GM12878 (cell line): Measurements from ENCODE around the gene RFXANK. TPM values are rescaled to one million over a fixed set of nuclear protein-coding genes. Genes with fewer than 3 reads are reported as not detected.

Experiments used
- BCL11A ChIP-seq: IDR thresholded peaks from 2 replicates; pipeline ENCODE4 v1.6.1; 2011; ENCODE audit warnings: low read depth, low read length
- BHLHE40 ChIP-seq, 2 experiments: fragments of 450-650 bp in 1 of 2; IDR thresholded peaks; 2 replicates each; pipeline ENCODE4 v1.6.1; 2011 to 2017; ENCODE audit warnings: low read depth in 2 of 2, borderline replicate concordance in 1 of 2, improper control_type of control experiment in 1 of 2, low read length in 1 of 2, mild to moderate bottlenecking in 1 of 2
- CBX3 ChIP-seq: fragments of 200-600 bp; sonication (generic); IDR thresholded peaks from 2 replicates; pipeline ENCODE4 v1.6.1; 2016; ENCODE audit warnings: low read depth, borderline replicate concordance
- IKZF2 ChIP-seq, 2 experiments: fragments of 450-650 bp; IDR thresholded peaks; 2 replicates each; pipeline ENCODE4 v1.6.1; 2017; ENCODE audit warnings: mild to moderate bottlenecking in 2 of 2, moderate library complexity in 2 of 2
- LARP7 ChIP-seq: fragments of 450-650 bp; IDR thresholded peaks from 2 replicates; pipeline ENCODE4 v1.6.1; 2017; ENCODE audit warnings: mild to moderate bottlenecking
- MEF2A ChIP-seq: IDR thresholded peaks from 2 replicates; pipeline ENCODE4 v1.6.1; 2011; ENCODE audit warnings: low read depth, mild to moderate bottlenecking, low read length, moderate library complexity; ENCODE audit not compliant: insufficient read depth
- MEF2B ChIP-seq: fragments of 450-650 bp; IDR thresholded peaks from 2 replicates; pipeline ENCODE4 v1.6.1; 2018; ENCODE audit warnings: mild to moderate bottlenecking, moderate library complexity; ENCODE audit not compliant: partially characterized antibody, poor library complexity, severe bottlenecking
- MTA2 ChIP-seq: fragments of 450-650 bp; IDR thresholded peaks from 2 replicates; pipeline ENCODE4 v1.6.1; 2016; ENCODE audit warnings: low read depth, mild to moderate bottlenecking, moderate library complexity
- MYC ChIP-seq: IDR thresholded peaks from 2 replicates; pipeline ENCODE4 v1.6.1; 2011; ENCODE audit warnings: mild to moderate bottlenecking, low read length, moderate library complexity, inconsistent platforms; ENCODE audit not compliant: insufficient read depth, insufficient replicate concordance, insufficient read length, severe bottlenecking
- NBN ChIP-seq: fragments of 450-650 bp; IDR thresholded peaks from 2 replicates; pipeline ENCODE4 v1.6.1; 2016
- NFYA ChIP-seq: IDR thresholded peaks from 2 replicates; pipeline ENCODE4 v1.6.1; 2011; ENCODE audit warnings: low read depth, mild to moderate bottlenecking, low read length, improper control_type of control experiment, borderline replicate concordance
- NFYB ChIP-seq: IDR thresholded peaks from 2 replicates; pipeline ENCODE4 v1.6.1; 2011; ENCODE audit warnings: low read depth, mild to moderate bottlenecking, low read length, improper control_type of control experiment, moderate library complexity; ENCODE audit not compliant: insufficient read depth
- NR2F1 ChIP-seq: fragments of 450-650 bp; conservative IDR thresholded peaks from 2 replicates; pipeline ENCODE4 v1.6.1; 2017; ENCODE audit warnings: mild to moderate bottlenecking
- PAX5 ChIP-seq: IDR thresholded peaks from 2 replicates; pipeline ENCODE4 v1.6.1; 2011; ENCODE audit warnings: low read depth, low read length, borderline replicate concordance
- PKNOX1 ChIP-seq: fragments of 450-650 bp; IDR thresholded peaks from 2 replicates; pipeline ENCODE4 v1.6.1; 2016; ENCODE audit warnings: mild to moderate bottlenecking
- RELA ChIP-seq: fragments of 450-650 bp; IDR thresholded peaks from 2 replicates; pipeline ENCODE4 v1.8.0; 2014; ENCODE audit warnings: borderline replicate concordance; ENCODE audit not compliant: partially characterized antibody
- RUNX3 ChIP-seq: IDR thresholded peaks from 2 replicates; pipeline ENCODE4 v1.6.1; 2012; ENCODE audit warnings: low read length, inconsistent platforms
- SUPT20H ChIP-seq: IDR thresholded peaks from 2 replicates; pipeline ENCODE4 v1.6.1; 2011; ENCODE audit warnings: low read depth, mild to moderate bottlenecking, low read length, moderate library complexity, borderline replicate concordance; ENCODE audit not compliant: control insufficient read depth
- TCF12 ChIP-seq: IDR thresholded peaks from 2 replicates; pipeline ENCODE4 v1.6.1; 2011; ENCODE audit warnings: low read depth, mild to moderate bottlenecking, low read length
- ZSCAN29 ChIP-seq: fragments of 450-650 bp; IDR thresholded peaks from 2 replicates; pipeline ENCODE4 v1.6.1; 2017; ENCODE audit warnings: mild to moderate bottlenecking, moderate library complexity
- ZZZ3 ChIP-seq: IDR thresholded peaks from 2 replicates; pipeline ENCODE4 v1.6.1; 2011; ENCODE audit warnings: low read depth; ENCODE audit not compliant: control insufficient read depth, insufficient read length
- polyA plus RNA-seq, 11 experiments: library from polyadenylated mRNA; depleted of rRNA in 4 of 11; unstranded in 6 of 11; stranded (reverse) in 5 of 11; fragments of >200 nt; fragmentation: Nextera tagmentation in 4 of 11; fragmentation: Illumina TruSeq in 1 of 11; extraction: Ambion mirVana in 4 of 11; extraction: Trizol in 1 of 11; gene quantifications; 1 replicate in 1 of 11; 2 replicates in 10 of 11; pipeline versions ENCODE4 v1.2.1 to v1.2.3, GENCODE V29; 2011 to 2016; ENCODE audit warnings: inconsistent platforms in 2 of 11, missing spikeins in 2 of 11, low read depth in 1 of 11
- total RNA-seq, 4 experiments: library from RNA; depleted of rRNA in 3 of 4; stranded (reverse); fragments of >200 nt in 3 of 4; fragmentation: Illumina TruSeq in 1 of 4; extraction: Trizol in 1 of 4; gene quantifications; 2 replicates each; pipeline versions ENCODE4 v1.2.1 to v1.2.3, GENCODE V29; 2013 to 2021
- TF ChIP-seq, protein P1 (sequence below): fragments of 450-650 bp; IDR thresholded peaks from 2 replicates; pipeline ENCODE4 v1.6.1; 2017; ENCODE audit warnings: low read depth, mild to moderate bottlenecking, moderate library complexity

Gene RFXANK
- total and polyA plus RNA-seq, 10 of the 15 experiments (the other 5 are each of a cell fraction or from before 2014, with no cell fraction given) = 70.8 to 125 (median 95.7) TPM

GRCh38 chr19:19151418-19151817 lies 40.6 kb upstream of the RFXANK start (continued):
- TF ChIP-seq, protein P1, sequence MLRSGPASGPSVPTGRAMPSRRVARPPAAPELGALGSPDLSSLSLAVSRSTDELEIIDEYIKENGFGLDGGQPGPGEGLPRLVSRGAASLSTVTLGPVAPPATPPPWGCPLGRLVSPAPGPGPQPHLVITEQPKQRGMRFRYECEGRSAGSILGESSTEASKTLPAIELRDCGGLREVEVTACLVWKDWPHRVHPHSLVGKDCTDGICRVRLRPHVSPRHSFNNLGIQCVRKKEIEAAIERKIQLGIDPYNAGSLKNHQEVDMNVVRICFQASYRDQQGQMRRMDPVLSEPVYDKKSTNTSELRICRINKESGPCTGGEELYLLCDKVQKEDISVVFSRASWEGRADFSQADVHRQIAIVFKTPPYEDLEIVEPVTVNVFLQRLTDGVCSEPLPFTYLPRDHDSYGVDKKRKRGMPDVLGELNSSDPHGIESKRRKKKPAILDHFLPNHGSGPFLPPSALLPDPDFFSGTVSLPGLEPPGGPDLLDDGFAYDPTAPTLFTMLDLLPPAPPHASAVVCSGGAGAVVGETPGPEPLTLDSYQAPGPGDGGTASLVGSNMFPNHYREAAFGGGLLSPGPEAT = peak; percentile 42; the same call in 1 of the 2 replicates
- TF ChIP-seq RUNX3 (peak; percentile 86), PAX5 (peak; percentile 59; the same call in 1 of the 2 replicates), CBX3 (no peak), LARP7 (peak; percentile 66; the same call in 1 of the 2 replicates), ZZZ3 (no peak), NFYA (no peak), IKZF2 (IDR thresholded peaks at IDR 0.05) (peak; percentile 27 to 33; a peak in 2 of 4 replicates), MTA2 (peak; percentile 59), BCL11A (0 out of 2 replicates have a peak, but pooled peaks have one; percentile 19), NFYB (no peak), TCF12 (0 out of 2 replicates have a peak, but pooled peaks have one; percentile 26), NR2F1 (peak; percentile 78; the same call in 1 of the 2 replicates), SUPT20H (no peak), BHLHE40 (IDR thresholded peaks at IDR 0.05; ENCODE audit: borderline replicate concordance in 1 of 2, low read depth in 2 of 2, low read length in 1 of 2) (peak; percentile 58 to 63; a peak in 3 of 4 replicates), MYC (no peak), MEF2B (peak; percentile 66), ZSCAN29 (no peak), MEF2A (no peak), RELA (peak; percentile 7), PKNOX1 (peak; percentile 18; the same call in 1 of the 2 replicates), NBN (0 out of 2 replicates have a peak, but pooled peaks have one; percentile 46)
